ENCODE results near the gene NEU2.
"Not testable (repeated sequence)": the region's sequence is repeated elsewhere in the genome, so short reads cannot be mapped to it uniquely, and the experiment has no call there.

Gene NEU2

DNA sequence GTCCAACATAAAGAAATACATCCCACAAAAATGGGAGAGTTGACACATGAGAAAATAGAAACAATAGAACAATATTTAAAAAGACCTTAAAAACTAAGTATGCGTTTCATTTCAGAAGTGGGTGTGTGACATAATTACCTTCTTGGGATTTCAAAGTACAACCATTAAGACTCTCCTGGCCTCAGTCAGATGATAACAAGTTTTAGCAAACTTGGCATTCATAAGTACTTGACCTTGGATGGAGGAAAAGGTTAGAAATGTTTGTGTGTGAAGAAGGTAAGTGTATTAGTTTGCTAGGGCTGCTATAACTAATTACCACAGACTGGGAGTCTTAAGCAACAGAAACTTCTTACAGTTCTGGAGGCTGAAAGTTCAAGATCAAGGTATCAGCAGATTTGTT lies 14.5 kb upstream of the NEU2 start:
- Histone ChIP-seq H3K36me3 (ENCODE audit: control insufficient read depth, insufficient read depth, low read length) (no peaks in the 10 kb centered on the region), H3K4me3 (replicated peaks; ENCODE audit: low read depth, low read length) (no peak overlapping the region), H3K27me3 (replicated peaks; ENCODE audit: control insufficient read depth, insufficient read depth, low read length) (no peaks in the 10 kb centered on the region)
- TF ChIP-seq, protein P1, sequence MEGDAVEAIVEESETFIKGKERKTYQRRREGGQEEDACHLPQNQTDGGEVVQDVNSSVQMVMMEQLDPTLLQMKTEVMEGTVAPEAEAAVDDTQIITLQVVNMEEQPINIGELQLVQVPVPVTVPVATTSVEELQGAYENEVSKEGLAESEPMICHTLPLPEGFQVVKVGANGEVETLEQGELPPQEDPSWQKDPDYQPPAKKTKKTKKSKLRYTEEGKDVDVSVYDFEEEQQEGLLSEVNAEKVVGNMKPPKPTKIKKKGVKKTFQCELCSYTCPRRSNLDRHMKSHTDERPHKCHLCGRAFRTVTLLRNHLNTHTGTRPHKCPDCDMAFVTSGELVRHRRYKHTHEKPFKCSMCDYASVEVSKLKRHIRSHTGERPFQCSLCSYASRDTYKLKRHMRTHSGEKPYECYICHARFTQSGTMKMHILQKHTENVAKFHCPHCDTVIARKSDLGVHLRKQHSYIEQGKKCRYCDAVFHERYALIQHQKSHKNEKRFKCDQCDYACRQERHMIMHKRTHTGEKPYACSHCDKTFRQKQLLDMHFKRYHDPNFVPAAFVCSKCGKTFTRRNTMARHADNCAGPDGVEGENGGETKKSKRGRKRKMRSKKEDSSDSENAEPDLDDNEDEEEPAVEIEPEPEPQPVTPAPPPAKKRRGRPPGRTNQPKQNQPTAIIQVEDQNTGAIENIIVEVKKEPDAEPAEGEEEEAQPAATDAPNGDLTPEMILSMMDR (IDR thresholded peaks at IDR 0.05; ENCODE audit: insufficient read depth, low read length, poor library complexity, severe bottlenecking), result no peak
- no peak for DNase-seq (ENCODE audit: extremely low read depth, insufficient read length)

DNA sequence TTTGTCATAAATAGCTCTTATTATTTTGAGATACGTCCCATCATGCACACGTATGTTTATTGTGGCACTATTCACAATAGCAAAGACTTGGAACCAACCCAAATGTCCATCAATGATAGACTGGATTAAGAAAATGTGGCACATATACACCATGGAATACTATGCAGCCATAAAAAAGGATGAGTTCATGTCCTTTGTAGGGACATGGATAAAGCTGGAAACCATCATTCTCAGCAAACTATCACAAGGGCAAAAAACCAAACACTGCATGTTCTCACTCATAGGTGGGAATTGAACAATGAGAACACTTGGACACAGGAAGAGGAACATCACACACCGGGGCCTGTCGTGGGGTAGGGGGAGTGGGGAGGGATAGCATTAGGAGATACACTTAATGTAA lies 12.9 kb upstream of the NEU2 start:
- not testable (repeated sequence) for DNase-seq (ENCODE audit: extremely low read depth, insufficient read length); H3K27me3 ChIP-seq (replicated peaks; ENCODE audit: control insufficient read depth, insufficient read depth, low read length); H3K4me3 ChIP-seq (replicated peaks; ENCODE audit: low read depth, low read length); H3K36me3 ChIP-seq (ENCODE audit: control insufficient read depth, insufficient read depth, low read length)

DNA sequence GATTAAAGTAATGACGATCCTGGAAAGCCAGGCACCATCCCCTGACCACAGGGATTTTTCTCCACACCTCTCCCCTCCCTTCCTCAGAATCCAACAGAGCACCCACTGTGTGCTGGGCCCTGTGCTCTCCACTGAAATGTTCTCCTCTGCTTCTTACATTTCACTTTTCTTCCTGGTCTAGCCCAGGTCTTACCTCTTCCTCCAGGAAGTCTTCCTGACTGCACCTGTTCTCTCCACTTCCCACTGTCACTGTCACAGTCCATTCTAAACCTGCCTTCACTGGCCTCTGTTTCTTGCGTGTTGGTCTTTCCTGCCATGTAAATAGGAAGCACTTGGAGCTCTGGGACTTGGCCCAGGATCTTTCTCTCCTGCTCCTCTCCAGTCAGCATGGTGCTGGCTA lies 12.0 kb upstream of the NEU2 start:
- H3K36me3 ChIP-seq (ENCODE audit: control insufficient read depth, insufficient read depth, low read length), result no peaks in the 10 kb centered on the region
- TF ChIP-seq, protein P1 (IDR thresholded peaks at IDR 0.05; ENCODE audit: insufficient read depth, low read length, poor library complexity, severe bottlenecking), result no peak
- H3K27me3 ChIP-seq (replicated peaks; ENCODE audit: control insufficient read depth, insufficient read depth, low read length), result no peaks in the 10 kb centered on the region
- no peak overlapping the region for H3K4me3 ChIP-seq (replicated peaks; ENCODE audit: low read depth, low read length)
- no peak for DNase-seq (ENCODE audit: extremely low read depth, insufficient read length)

DNA sequence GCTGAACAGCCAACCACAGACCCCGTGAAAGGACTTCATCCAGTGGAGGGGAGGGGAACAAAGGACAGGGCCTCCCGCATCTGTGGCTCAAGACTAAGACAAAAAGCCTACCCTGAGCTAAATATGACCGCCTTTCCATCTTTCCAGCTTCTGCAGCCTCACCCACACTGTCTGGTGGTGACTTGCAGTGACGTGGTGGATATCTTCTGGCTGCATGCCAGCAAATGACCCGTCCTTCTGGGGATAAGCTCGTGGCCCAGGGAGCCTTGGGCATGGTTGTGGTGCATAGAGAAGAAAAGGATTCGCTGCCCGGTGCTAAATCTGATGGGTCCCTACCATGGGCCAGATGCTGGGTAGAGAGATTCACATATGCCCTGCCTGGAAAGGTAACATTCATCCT lies 10.7 kb upstream of the NEU2 start:
- no peak for DNase-seq (ENCODE audit: extremely low read depth, insufficient read length)
- TF ChIP-seq, protein P1 (IDR thresholded peaks at IDR 0.05; ENCODE audit: insufficient read depth, low read length, poor library complexity, severe bottlenecking), result no peak
- Histone ChIP-seq H3K27me3 (replicated peaks; ENCODE audit: control insufficient read depth, insufficient read depth, low read length) (no peaks in the 10 kb centered on the region), H3K36me3 (ENCODE audit: control insufficient read depth, insufficient read depth, low read length) (no peaks in the 10 kb centered on the region), H3K4me3 (replicated peaks; ENCODE audit: low read depth, low read length) (no peak overlapping the region)

DNA sequence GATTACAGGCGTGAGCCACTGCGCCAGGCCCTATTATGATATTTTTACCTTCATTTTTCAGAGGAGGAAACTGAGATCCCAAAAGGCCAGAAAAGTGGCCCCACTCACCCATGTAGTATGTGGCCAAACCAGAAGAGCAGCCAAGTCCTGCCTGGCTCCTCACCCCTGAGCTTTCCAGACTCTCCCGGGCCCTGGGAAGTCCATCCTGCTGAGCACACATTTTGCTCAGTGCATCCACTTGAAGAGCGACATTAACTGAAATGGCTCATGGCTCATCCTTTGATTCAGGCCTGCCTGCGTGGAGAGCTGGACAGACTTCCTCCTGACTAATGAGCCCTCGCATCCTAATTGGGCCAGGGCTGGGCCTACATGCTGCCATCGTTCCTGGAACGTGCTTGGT lies 9.9 kb upstream of the NEU2 start:
- no peaks in the 10 kb centered on the region for H3K36me3 ChIP-seq (ENCODE audit: control insufficient read depth, insufficient read depth, low read length)
- TF ChIP-seq, protein P1 (IDR thresholded peaks at IDR 0.05; ENCODE audit: insufficient read depth, low read length, poor library complexity, severe bottlenecking), result no peak
- no peak for DNase-seq (ENCODE audit: extremely low read depth, insufficient read length)
- no peaks in the 10 kb centered on the region for H3K27me3 ChIP-seq (replicated peaks; ENCODE audit: control insufficient read depth, insufficient read depth, low read length)
- H3K4me3 ChIP-seq (replicated peaks; ENCODE audit: low read depth, low read length), result no peak overlapping the region

DNA sequence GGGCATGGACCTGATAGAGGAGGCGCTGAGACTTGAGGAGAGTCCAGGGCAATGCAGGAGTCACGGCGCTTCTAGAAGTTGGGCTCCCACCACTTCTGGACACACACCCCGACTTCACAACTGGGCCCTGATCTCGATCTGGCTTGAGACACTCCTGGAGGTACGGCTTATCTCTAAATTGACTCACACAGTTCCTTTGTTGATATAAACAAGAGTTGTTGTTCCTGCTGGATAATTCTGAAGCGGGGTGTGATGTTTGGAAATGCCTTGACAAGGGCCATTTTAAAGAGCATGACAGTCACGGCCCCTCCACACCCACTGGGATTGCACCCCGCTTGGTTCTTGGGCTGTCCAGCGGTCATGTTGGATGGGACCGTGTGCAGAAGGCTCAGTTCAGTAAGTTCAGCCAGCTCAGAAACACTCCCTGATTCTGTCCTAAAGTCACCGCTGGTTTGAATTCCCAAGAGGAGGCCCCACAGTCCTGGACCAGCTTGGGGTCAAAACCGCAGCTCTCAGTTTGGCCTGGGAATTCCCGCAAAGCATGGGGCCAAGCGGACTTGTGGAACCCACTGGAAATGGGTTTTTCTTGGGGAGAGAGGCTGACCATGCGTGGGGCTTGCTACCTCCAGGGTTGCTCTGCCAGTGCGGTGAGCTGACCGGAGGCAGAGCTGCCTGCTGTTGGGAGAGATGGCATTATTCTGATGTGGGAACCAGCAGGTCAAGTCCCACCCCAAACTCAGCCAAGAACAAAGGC lies 9.3 kb upstream of the NEU2 start:
- Histone ChIP-seq H3K36me3 (ENCODE audit: control insufficient read depth, insufficient read depth, low read length) (no peaks in the 10 kb centered on the region), H3K27me3 (replicated peaks; ENCODE audit: control insufficient read depth, insufficient read depth, low read length) (no peaks in the 10 kb centered on the region), H3K4me3 (replicated peaks; ENCODE audit: low read depth, low read length) (no peak overlapping the region)
- TF ChIP-seq, protein P1 (IDR thresholded peaks at IDR 0.05; ENCODE audit: insufficient read depth, low read length, poor library complexity, severe bottlenecking), result no peak
- DNase-seq (ENCODE audit: extremely low read depth, insufficient read length), result no peak

All from GM06990 (cell line).